HG02938 (cell line): Measurements from ENCODE around the gene LDB1.
A peak's percentile ranks its signal among the peaks of the same experiment; 100 is the strongest.

ENCODE experiments used
- ATAC-seq: cut with Tn5 transposase; IDR thresholded peaks from one replicate; pipeline ENCODE4 v1.9.1; 2021; ENCODE audit warnings: mild to moderate bottlenecking, moderate library complexity; ENCODE audit not compliant: unreplicated experiment

Gene LDB1

GRCh38 chr10:102065561-102066398 is 54.4 kb downstream of the LDB1 start:
- peak; percentile 27 for ATAC-seq

GRCh38 chr10:102064868-102065560 is 55.2 kb downstream of the LDB1 start, which contains the start of gene HPS6:
TSS of gene HPS6 (plus strand) at chr10:102065349. CDS start at chr10:102065475, 126 bp downstream.
- peak; percentile 86 for ATAC-seq

GRCh38 chr10:102064503-102064867 is 55.7 kb downstream of the LDB1 start:
- no peak for ATAC-seq

- no peak for ATAC-seq
These were observed 60.2 kb downstream of the LDB1 start for GRCh38 chr10:102059987-102060386.
